ENCODE results near the gene EXTL1.

GRCh38 chr1:26050248-26050640 lies 28.7 kb downstream of the EXTL1 start:
- TF ChIP-seq CTCF (IDR thresholded peaks at IDR 0.05) (no peak), POLR2AphosphoS5 (IDR thresholded peaks at IDR 0.05) (no peak), POLR2A (IDR thresholded peaks at IDR 0.05) (no peak), EP300 (IDR thresholded peaks at IDR 0.05) (no peak)
